Peyer's patch (tissue), 4 donors: ENCODE measurements around the gene RYK. TPM values are rescaled to one million over a fixed set of nuclear protein-coding genes. Genes with fewer than 3 reads are reported as not detected.
"Not testable (repeated sequence)": the region's sequence is repeated elsewhere in the genome, so short reads cannot be mapped to it uniquely, and the experiment has no call there.

Experiments used
- DNase-seq, 3 donors: peaks; one replicate each; pipeline ENCODE4 v3.0.0-alpha.2; 2017 to 2019
- H3K27ac ChIP-seq, 4 donors: fragments of 200-600 bp; sonication (generic); one replicate each; pipeline ENCODE4 v1.5.1; 2016 to 2019
- H3K27me3 ChIP-seq, 2 donors: fragments of 200-600 bp; sonication (generic); one replicate each; pipeline ENCODE4 v1.5.1; 2019
- H3K36me3 ChIP-seq, 3 donors: fragments of 200-600 bp; sonication (generic); one replicate each; pipeline ENCODE4 v1.5.1; 2016 to 2019
- H3K4me1 ChIP-seq, 4 donors: fragments of 200-600 bp; sonication (generic); one replicate each; pipeline ENCODE4 v1.5.1; 2016 to 2019
- H3K4me3 ChIP-seq, 4 donors: fragments of 200-600 bp; sonication (generic); 1 replicate in 3 of 4; 2 replicates in 1 of 4; pipeline ENCODE4 v1.5.1; 2016 to 2019; ENCODE audit warnings: mild to moderate bottlenecking in 1 of 4
- H3K9me3 ChIP-seq, 4 donors: fragments of 200-600 bp; sonication (generic); one replicate each; pipeline ENCODE4 v1.5.1; 2016 to 2019; ENCODE audit warnings: mild to moderate bottlenecking in 1 of 4
- CTCF ChIP-seq, 6 experiments: fragments of 450-650 bp in 4 of 6; fragments of 200-600 bp in 2 of 6; sonication (generic) in 1 of 6; IDR thresholded peaks; one replicate each; pipeline ENCODE4 v1.5.1; 2017 to 2019; ENCODE audit warnings: antibody characterized with exemption in 6 of 6, mild to moderate bottlenecking in 3 of 6, moderate library complexity in 1 of 6
- POLR2A ChIP-seq, 2 donors: fragments of 450-650 bp; IDR thresholded peaks; one replicate each; pipeline ENCODE4 v1.5.1; 2017; ENCODE audit warnings: antibody characterized with exemption in 2 of 2, mild to moderate bottlenecking in 2 of 2, moderate library complexity in 2 of 2
- total RNA-seq, 4 donors: library from RNA; depleted of rRNA; stranded (reverse); fragments of >200 nt; gene quantifications; one replicate each; pipeline ENCODE4 v1.1.0, GENCODE V29; 2016

The RYK gene
- total RNA-seq, 4 donors from 2014 or later: 24.3 to 71.4 (median 38.2) TPM

GRCh38 chr3:134228035-134228434, 22.6 kb downstream of the RYK start:
- no peaks in the 10 kb centered on the region for H3K27me3 ChIP-seq
- no peak for DNase-seq
- no peaks in the 10 kb centered on the region for H3K36me3 ChIP-seq
- TF ChIP-seq POLR2A (IDR thresholded peaks at IDR 0.05) (no peak), CTCF (IDR thresholded peaks at IDR 0.05) (no peak)
- H3K4me3 ChIP-seq: no peak overlapping the region
- H3K9me3 ChIP-seq: no peaks in the 10 kb centered on the region
- no peak overlapping the region for H3K27ac ChIP-seq
- peaks cover 0 to 10% (median 0%) of the 10 kb centered on the region in 4 donors for H3K4me1 ChIP-seq

GRCh38 chr3:134224796-134225156, 25.9 kb downstream of the RYK start:
- DNase-seq, H3K36me3 ChIP-seq, H3K27me3 ChIP-seq, H3K9me3 ChIP-seq, H3K27ac ChIP-seq, H3K4me1 ChIP-seq, H3K4me3 ChIP-seq: not testable (repeated sequence)

- H3K9me3 ChIP-seq: no peaks in the 10 kb centered on the region
- peaks cover 0 to 6% (median 0%) of the 10 kb centered on the region in 4 donors for H3K4me1 ChIP-seq
- TF ChIP-seq POLR2A (IDR thresholded peaks at IDR 0.05) (no peak), CTCF (IDR thresholded peaks at IDR 0.05) (no peak)
- H3K4me3 ChIP-seq: no peak overlapping the region
- H3K27me3 ChIP-seq: no peaks in the 10 kb centered on the region
- no peaks in the 10 kb centered on the region for H3K36me3 ChIP-seq
- H3K27ac ChIP-seq: no peak overlapping the region
- DNase-seq: no peak
Measured at GRCh38 chr3:134222835-134223234, 27.8 kb downstream of the RYK start.

- no peak overlapping the region for H3K27ac ChIP-seq
- DNase-seq: no peak
- H3K4me3 ChIP-seq: no peak overlapping the region
- no peaks in the 10 kb centered on the region for H3K36me3 ChIP-seq
- H3K9me3 ChIP-seq: no peaks in the 10 kb centered on the region
- no peaks in the 10 kb centered on the region for H3K4me1 ChIP-seq
- TF ChIP-seq POLR2A (IDR thresholded peaks at IDR 0.05): no peak
- no peak for TF ChIP-seq CTCF (IDR thresholded peaks at IDR 0.05)
- no peaks in the 10 kb centered on the region for H3K27me3 ChIP-seq
Measured at GRCh38 chr3:134216851-134217250, 33.8 kb downstream of the RYK start.

GRCh38 chr3:134216191-134216764, 34.4 kb downstream of the RYK start:
- Histone ChIP-seq H3K36me3 (peaks cover 0 to under 1% (median 0%) of the 10 kb centered on the region in 3 donors), H3K27me3 (no peaks in the 10 kb centered on the region), H3K4me1 (no peaks in the 10 kb centered on the region), H3K9me3 (no peaks in the 10 kb centered on the region), H3K4me3 (no peak overlapping the region), H3K27ac (no peak overlapping the region)
- TF ChIP-seq POLR2A (IDR thresholded peaks at IDR 0.05): no peak
- TF ChIP-seq CTCF (IDR thresholded peaks at IDR 0.05): no peak
- DNase-seq: no peak

GRCh38 chr3:134214239-134214638, 36.4 kb downstream of the RYK start:
- Histone ChIP-seq H3K9me3 (no peaks in the 10 kb centered on the region), H3K4me1 (no peaks in the 10 kb centered on the region), H3K36me3 (peaks cover 0 to 14% (median 0%) of the 10 kb centered on the region in 3 donors), H3K27ac (no peak overlapping the region), H3K27me3 (no peaks in the 10 kb centered on the region), H3K4me3 (no peak overlapping the region)
- TF ChIP-seq CTCF (IDR thresholded peaks at IDR 0.05): no peak
- no peak for TF ChIP-seq POLR2A (IDR thresholded peaks at IDR 0.05)
- no peak for DNase-seq
